HG02870 (cell line): Measurements from ENCODE around the gene C7orf33.
"Not testable (repeated sequence)": the region's sequence is repeated elsewhere in the genome, so short reads cannot be mapped to it uniquely, and the experiment has no call there.

Experiments
- ATAC-seq: cut with Tn5 transposase; IDR thresholded peaks from one replicate; pipeline ENCODE4 v1.9.1; 2021; ENCODE audit warnings: mild to moderate bottlenecking, moderate library complexity; ENCODE audit not compliant: unreplicated experiment

C7orf33 gene

GRCh38 chr7:148590471-148590870, at the start of gene C7orf33:
Gene C7orf33 (plus strand): TSS chr7:148590766. CDS start chr7:148590926, 160 bp downstream.
- no peak for ATAC-seq

GRCh38 chr7:148541891-148542504, 48.6 kb upstream of the C7orf33 start:
- no peak for ATAC-seq

GRCh38 chr7:148543302-148543701, 47.3 kb upstream of the C7orf33 start:
- ATAC-seq: no peak

- ATAC-seq: no peak
Measured at GRCh38 chr7:148545172-148545571, 45.4 kb upstream of the C7orf33 start.

- ATAC-seq: no peak
Measured at GRCh38 chr7:148545932-148546331, 44.6 kb upstream of the C7orf33 start.

GRCh38 chr7:148546857-148547256, 43.7 kb upstream of the C7orf33 start:
- no peak for ATAC-seq

- ATAC-seq: peak; percentile 62
Measured at GRCh38 chr7:148547951-148548350, 42.6 kb upstream of the C7orf33 start.

- no peak for ATAC-seq
Measured at GRCh38 chr7:148553979-148554378, 36.6 kb upstream of the C7orf33 start.

GRCh38 chr7:148556892-148557291, 33.7 kb upstream of the C7orf33 start:
- ATAC-seq: no peak

GRCh38 chr7:148558914-148559313, 31.7 kb upstream of the C7orf33 start:
- ATAC-seq: no peak

GRCh38 chr7:148561099-148561498, 29.5 kb upstream of the C7orf33 start:
- ATAC-seq: no peak

GRCh38 chr7:148563583-148564274, 26.8 kb upstream of the C7orf33 start:
- ATAC-seq: peak; percentile 42

GRCh38 chr7:148564275-148564951, 26.2 kb upstream of the C7orf33 start:
- ATAC-seq: peak; percentile 79

GRCh38 chr7:148566736-148567135, 23.8 kb upstream of the C7orf33 start:
- no peak for ATAC-seq

- ATAC-seq: no peak
Measured at GRCh38 chr7:148567524-148567923, 23.0 kb upstream of the C7orf33 start.

- no peak for ATAC-seq
Measured at GRCh38 chr7:148570510-148570909, 20.1 kb upstream of the C7orf33 start.

- ATAC-seq: not testable (repeated sequence)
Measured at GRCh38 chr7:148570973-148571372, 19.6 kb upstream of the C7orf33 start.

- no peak for ATAC-seq
Measured at GRCh38 chr7:148571381-148571780, 19.2 kb upstream of the C7orf33 start.

- no peak for ATAC-seq
Measured at GRCh38 chr7:148572067-148572522, 18.5 kb upstream of the C7orf33 start.

- ATAC-seq: not testable (repeated sequence)
Measured at GRCh38 chr7:148573581-148573980, 17.0 kb upstream of the C7orf33 start.

- peak; percentile 86 for ATAC-seq
Measured at GRCh38 chr7:148575640-148576411, 14.7 kb upstream of the C7orf33 start.
